DMS53 (cell line): Measurements from ENCODE around the gene GNG3.
"Not testable (repeated sequence)": the region's sequence is repeated elsewhere in the genome, so short reads cannot be mapped to it uniquely, and the experiment has no call there.

ENCODE experiments used
- DNase-seq: peaks from one replicate; lab custom pipeline; 2025; lab: John Stamatoyannopoulos, UW

GNG3 gene

DNA sequence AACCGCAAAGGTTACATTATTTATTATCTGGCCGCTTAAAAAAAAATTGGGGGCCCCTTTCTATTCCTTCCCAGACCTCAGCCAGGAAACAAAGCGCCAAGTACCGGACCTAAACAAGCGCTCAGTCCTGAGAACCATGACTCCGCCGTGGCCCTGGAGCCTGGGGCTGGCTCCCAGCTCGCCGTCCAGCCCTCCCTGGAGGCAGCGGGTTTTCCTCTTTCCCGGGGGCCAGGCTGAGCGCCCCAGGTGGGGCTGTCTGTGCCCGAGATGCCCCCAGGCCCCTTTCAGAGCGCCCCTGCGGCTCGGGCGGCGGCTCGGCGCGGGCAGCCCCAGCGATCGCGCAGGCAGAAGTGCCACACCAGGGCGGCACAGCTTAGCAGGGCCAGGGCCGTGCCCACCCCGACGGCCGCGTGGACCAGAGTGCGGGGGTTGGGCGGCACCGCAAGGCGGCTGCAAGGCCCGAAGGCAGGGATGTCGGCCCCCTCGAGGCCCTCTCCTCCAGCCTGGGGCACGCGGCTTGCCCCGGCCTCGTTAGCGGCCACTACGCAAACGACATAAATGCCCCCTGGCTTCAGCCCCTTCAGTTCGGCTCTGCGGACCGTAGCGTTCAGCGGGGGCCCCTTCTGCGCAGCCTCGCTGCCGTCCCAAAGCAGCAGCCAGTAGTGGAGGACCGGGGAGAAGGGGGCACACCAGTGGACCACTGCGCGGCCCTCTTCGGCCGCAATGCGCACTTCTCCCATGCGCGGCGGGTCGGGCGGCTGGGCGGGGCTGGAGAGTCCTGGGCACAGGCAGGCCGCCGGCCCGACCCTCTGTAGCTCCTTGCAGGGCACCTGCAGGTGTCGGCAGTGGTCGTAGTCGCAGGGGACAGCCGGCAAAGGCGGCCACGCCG lies 19.7 kb upstream of the GNG3 start:
- DNase-seq, result peak; percentile 45

DNA sequence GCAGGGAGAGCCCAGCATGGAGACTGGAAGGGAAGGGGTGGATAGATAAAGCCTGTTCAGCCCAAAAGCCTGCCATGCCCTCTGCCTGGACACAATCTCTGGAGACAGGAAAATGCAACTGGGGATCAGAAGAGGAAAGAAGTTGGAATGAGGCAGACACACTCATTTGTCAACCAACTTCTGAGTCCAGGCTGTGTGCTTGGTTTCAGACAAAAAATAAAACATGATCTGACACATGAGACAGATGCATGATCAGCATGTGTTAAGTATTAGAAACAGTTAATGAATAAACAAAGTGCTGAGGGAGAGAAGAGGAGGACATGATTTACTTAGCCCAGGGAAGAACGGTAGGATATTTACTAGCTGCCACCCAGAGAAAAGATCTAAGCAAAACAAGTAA lies 19.0 kb upstream of the GNG3 start:
- DNase-seq, result no peak

GRCh38 chr11:62689421-62690183 lies 17.9 kb upstream of the GNG3 start, which contains the start of gene LRRN4CL:
LRRN4CL (minus strand) TSS chr11:62689530; CDS start chr11:62688508, 1,022 bp downstream.
- no peak for DNase-seq

- DNase-seq, result not testable (repeated sequence)
Observed at GRCh38 chr11:62693624-62694023, 13.9 kb upstream of the GNG3 start.

DNA sequence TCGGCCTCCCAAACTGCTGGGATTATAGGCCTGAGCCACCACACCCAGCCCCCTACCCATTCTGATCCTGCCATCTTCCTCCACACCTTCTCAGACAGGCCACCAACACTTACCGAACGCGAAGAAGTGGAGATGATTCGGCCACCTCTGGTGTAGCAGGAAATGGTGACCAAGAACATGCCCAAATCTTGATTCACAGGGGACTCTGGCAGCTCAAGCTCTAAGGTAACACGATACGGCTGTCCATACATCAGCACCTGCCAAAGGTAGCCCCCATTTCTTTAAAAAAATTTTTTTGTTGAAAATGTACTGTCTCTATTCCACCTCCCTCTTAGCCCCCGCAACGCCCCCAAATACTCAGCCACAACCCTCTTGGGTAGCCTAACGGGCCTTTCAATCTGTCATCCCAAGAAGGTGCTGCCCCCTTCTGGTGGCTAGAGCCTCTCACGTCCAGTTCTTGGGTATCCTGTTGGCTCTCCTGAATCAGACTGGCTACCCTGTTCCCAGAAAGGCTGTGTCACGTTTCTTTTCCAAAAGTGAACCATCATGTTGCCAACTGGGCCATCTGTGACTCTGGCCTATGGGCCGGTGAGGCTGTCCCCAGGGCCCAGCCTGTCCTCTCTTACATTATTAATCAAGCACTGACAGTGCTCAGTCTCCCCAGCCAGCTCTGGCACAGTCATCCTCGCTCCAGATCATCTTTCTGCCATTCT lies 12.9 kb upstream of the GNG3 start:
- peak; percentile 88 for DNase-seq

GRCh38 chr11:62702246-62702645 lies 5.2 kb upstream of the GNG3 start:
- no peak for DNase-seq

GRCh38 chr11:62703921-62704320 lies 3.6 kb upstream of the GNG3 start:
- not testable (repeated sequence) for DNase-seq

DNA sequence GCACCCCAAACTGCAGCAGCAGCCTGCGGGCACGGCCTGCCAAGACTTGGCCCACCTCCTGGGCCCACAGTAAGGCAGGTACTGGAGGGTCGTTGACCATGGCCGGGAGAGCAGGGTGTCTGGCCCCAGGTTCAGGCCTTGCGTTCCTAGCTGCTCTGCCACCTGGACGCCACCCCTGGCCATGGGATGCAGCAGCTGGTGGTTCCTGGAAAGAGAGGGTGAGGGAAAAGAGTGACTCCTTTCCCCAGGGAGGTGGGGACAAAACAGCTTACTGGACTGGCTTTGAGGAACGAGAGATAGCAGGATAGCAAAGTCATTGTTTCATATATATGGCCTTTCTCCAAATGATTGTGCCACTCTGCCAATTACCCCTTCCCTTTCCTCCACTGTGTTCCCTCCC lies 2.1 kb upstream of the GNG3 start:
- peak; percentile 78 for DNase-seq

GRCh38 chr11:62705880-62706849 lies 1.3 kb upstream of the GNG3 start:
- peak; percentile 97 for DNase-seq

GRCh38 chr11:62706850-62707247 lies 627 bp upstream of the GNG3 start:
- no peak for DNase-seq

DNA sequence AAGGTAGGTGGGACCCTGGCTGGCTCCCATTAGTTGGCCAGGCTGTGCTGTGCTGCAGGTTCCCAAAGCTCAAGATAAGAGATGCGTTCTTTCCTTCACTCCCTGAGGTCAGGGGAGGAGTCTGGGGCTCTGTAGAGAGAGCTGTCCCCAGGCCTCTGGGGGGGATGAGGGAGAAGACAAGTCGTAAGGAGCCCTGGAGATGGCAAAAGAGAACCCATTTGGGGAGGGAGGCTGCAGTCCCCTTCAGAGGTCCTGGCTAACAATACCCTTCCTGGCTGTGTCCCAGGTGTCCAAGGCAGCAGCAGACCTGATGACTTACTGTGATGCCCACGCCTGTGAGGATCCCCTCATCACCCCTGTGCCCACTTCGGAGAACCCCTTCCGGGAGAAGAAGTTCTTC lies 916 bp downstream of the GNG3 start:
- DNase-seq, result no peak

GRCh38 chr11:62708793-62709192 lies 1.3 kb downstream of the GNG3 start:
- DNase-seq, result peak; percentile 83

- DNase-seq, result peak; percentile 99
Observed at GRCh38 chr11:62709247-62710000, 1.9 kb downstream of the GNG3 start.

DNA sequence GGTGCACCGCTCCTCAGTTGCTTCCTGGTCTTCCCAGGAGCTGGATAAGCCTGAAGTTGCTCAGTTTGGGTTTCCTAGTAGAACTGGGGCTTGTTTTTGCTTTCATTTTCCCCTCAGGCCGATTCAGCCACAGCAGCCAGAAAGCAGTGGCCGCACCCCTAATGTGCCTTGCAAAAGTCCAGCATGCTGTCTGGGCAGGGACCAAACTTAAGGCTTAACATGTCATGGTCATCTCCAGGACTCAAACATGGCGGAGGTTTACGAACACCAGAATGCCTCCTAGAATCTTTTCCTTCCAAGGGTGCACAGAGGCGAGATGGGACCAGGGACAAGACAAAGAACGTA lies 2.5 kb downstream of the GNG3 start:
- DNase-seq, result peak; percentile 78

DNA sequence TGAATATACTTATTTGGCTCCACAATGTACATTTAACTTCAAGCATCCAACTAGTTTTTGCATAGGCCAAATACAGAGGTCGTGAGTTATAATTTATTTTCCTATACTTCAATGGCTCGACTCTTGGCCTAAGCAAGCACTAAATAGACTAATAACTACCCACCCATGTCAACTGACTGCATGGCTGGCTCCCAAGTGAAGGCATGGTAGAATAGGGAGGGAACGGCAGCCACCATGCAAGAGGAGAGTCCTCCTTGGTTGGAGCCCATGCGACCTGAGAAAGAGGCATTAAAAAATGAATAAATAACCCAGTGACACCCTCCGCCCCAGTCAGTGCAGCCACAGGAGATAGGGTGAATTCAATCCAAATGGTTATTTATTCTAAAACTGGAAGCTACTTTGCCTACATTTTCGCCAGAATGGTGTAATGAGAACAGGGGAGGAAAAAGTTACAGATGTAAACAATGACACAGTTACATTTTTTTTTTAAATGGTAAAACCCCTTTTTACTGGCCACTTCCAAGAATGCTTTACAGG lies 4.9 kb downstream of the GNG3 start:
- DNase-seq, result no peak

- DNase-seq, result no peak
Observed at GRCh38 chr11:62712861-62713260, 5.4 kb downstream of the GNG3 start.

GRCh38 chr11:62713343-62713742 lies 5.9 kb downstream of the GNG3 start:
- peak; percentile 22 for DNase-seq

DNA sequence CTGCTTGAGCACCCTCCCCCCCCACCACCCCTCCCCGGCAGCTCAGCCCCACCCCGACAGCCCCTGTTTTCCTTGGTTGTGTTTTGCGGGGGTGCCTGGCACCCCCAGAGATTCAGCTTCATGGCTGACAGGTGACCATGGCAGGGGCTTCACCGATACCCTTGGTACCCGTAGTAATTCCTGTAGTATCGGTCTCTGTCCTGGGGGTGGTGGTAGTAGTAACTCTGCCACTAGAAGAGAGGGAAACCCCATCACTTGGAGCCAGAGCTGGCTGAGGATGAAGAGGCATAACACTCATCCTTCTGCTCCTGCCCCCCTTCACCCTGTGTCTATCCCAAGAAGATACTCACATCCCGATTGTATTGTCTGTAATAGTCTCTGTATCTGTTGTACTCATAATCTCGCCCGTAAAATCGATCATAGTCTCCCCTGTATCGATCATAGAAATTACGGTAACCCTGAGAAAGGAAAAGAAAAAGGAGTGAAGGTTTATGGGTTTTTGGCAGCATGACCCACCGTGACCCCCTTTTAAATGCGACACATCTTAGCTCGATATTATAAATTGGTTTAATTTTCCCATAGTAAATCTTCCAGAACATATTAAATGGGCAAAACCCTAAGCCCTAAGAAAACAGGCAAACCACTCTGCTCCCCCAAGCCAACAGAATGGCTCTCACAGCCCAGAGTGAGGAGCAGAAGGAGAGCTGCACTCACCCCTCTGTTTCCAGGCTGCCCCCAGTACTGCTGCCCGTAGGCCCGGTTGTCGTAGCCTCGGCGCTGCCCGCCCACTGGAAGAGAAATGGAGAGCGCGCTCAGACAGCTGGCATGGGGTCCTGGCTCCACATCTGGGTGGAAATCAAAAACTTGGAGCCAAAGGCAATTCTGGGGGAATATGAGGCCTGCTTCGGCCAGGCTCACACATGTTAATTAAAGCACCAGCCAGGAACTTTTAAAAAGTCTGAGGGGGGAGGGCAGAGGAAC lies 8.0 kb downstream of the GNG3 start:
- no peak for DNase-seq

DNA sequence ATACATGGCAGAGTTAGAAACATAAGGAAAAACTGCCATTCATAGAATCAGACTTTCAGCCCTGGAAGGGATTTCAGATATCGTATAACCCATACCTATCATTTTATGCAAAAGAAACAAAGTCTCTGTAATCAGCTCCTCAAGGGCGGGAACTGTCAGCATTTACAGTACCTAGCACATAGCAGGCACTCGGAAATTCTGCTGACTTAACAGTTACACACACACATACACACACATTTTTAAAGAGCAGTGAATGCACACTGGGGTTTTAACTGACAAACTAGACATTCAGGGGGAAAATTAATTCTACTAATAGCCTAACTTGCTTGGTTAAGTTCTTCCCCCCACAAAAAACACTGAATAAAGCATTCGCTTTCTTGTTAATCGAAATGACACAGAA lies 8.7 kb downstream of the GNG3 start:
- DNase-seq, result no peak
